ENCODE data around the gene MED15.
"Not testable (repeated sequence)": the region's sequence is repeated elsewhere in the genome, so short reads cannot be mapped to it uniquely, and the experiment has no call there.

The MED15 gene, protein sequence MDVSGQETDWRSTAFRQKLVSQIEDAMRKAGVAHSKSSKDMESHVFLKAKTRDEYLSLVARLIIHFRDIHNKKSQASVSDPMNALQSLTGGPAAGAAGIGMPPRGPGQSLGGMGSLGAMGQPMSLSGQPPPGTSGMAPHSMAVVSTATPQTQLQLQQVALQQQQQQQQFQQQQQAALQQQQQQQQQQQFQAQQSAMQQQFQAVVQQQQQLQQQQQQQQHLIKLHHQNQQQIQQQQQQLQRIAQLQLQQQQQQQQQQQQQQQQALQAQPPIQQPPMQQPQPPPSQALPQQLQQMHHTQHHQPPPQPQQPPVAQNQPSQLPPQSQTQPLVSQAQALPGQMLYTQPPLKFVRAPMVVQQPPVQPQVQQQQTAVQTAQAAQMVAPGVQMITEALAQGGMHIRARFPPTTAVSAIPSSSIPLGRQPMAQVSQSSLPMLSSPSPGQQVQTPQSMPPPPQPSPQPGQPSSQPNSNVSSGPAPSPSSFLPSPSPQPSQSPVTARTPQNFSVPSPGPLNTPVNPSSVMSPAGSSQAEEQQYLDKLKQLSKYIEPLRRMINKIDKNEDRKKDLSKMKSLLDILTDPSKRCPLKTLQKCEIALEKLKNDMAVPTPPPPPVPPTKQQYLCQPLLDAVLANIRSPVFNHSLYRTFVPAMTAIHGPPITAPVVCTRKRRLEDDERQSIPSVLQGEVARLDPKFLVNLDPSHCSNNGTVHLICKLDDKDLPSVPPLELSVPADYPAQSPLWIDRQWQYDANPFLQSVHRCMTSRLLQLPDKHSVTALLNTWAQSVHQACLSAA

DNA sequence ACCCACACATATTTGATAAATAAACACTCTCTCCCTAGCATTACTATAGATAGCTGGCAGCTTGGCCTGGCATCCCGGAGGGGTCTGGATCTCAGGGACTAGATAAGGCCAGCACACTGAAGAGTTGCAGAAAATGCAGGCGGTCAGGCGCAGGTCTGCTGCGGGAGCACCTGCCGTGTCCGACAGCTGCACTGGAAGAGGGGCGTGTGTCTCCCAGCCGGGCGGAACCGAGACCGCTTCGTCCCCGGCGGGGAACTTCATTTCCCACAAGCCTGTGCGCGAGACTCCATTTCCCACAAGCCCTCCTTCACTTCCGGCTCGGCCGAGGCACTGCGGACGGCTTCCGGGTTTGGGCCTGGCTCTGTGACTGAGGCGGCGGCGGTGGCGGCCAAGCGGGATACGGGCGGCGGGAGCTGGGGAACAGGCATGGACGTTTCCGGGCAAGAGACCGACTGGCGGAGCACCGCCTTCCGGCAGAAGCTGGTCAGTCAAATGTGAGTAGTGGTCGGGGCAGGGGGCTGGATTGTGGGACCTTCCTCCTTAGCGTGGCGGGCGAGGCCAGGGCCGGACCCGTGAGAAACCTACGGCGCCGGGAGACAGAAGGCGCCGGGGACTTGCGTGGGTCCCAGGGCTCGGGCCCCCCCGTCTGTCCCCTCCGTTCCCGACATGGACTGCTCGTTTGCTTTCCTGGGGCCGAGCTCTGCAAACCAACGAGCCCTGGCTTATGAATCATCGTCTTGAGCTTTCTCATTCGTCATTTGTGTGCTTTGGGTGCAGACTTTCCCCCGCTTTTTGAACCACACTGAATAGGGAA is at the start of gene MED15:
TSS of gene MED15 (plus strand) at position 358 of the 814 bp plus-strand sequence. CDS start at position 427, 69 bp downstream.
- DNase-seq, result peak; percentile 83 to 86

DNA sequence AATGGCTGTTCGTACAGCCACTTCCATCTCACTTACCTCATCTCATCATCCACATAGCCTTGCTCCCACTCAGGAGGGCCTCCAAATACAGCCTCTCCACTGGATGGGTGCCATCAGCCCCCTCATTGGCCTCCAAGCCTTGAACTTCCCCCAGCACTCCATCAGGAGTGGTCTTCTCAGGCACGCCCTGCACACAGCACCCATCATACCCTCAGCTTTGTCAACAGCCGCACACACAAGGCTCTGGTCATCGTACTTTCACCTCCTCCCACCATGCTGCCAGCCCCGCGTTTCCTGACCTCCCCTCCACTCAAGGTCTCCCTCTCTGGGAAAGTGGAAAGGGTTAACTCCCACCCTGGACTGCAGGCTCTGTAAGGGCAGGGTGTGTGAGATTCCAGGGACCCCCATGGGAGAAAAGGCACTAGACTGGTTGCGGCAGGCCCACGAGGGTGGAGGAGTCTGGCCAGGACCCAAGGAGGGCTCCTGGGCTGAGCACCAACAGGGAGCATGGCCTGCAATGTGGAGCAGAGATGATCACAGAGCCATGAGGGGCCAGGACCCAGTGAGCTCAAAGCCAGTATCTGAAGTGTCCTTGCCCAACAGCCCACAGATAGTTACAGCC is 48.8 kb upstream of the MED15 start:
- DNase-seq, result no peak

DNA sequence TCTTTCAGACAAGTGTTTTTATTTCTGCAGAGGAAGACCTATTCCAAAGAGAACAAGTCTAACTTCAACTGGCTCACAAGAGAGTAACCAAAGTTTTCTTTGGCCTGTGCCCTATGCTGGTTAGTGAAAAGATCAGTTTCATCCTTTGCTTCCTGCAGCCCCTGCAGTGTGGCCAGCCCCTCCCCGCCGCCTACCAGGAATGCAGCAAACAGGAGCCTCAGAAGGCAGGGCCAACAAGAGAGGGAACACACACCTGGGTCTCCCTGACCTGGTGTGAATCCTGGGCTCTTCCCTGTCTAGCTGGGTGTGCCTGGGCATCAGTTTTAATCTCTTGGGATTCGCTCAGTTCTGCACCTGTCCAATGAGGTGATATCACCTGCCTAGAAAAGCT is 48.3 kb upstream of the MED15 start:
- no peak for DNase-seq

DNA sequence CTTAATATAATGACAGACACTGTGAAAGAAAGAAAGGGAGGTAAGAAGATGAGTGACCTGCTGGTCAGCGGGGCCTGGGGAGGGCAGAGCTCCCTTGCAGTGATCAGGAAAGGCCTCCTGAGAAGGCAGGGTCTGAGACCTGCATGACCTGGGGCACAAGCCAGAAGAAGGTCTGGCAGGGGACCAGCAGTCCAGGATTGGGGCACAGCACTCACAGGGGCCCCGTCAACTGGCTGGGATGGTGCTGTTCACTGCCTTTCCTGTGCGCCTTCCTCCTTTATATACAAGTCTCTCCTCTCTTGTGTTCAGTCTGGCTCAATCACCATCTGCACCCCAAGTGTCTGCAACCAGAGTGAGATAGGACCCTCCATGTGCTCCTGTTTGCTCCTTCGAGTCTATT is 47.5 kb upstream of the MED15 start:
- DNase-seq, result no peak

DNA sequence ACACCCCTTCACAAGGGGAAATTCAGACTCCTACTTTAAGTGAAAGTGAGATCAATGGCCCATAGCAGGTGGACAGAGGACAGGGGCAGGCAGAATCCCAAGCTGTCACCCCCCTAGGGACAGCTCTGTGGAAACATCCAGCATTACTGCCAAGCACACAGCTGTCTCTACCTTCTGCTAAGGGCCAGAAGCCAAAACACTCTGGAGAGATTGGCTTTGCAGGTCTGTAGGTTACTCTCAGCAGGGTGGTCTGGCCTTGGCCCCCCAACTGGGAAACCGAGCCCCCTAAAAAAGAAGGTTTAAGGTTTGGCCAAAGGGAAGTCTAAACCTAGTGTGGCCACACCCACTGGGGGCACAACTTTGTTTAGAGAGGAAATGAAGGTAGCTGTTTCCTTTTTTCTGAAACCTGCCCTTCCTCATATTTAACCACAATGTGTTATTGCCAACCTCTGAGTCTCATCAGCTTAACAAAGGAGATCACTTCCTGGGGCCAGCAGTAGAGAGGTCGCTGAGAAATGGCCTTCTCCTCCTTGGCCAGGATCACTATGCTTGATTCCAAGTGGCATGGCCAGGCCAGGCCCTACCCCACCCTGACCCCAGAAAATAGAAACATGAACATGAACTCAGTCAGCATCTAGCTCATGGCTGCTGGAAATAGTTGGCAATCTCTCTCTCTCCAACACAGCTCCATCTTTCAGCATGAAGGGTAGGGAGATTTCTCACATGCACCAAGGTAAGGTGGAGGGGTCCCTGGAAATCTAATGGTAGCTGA is 43.9 kb upstream of the MED15 start:
- DNase-seq, result no peak

DNA sequence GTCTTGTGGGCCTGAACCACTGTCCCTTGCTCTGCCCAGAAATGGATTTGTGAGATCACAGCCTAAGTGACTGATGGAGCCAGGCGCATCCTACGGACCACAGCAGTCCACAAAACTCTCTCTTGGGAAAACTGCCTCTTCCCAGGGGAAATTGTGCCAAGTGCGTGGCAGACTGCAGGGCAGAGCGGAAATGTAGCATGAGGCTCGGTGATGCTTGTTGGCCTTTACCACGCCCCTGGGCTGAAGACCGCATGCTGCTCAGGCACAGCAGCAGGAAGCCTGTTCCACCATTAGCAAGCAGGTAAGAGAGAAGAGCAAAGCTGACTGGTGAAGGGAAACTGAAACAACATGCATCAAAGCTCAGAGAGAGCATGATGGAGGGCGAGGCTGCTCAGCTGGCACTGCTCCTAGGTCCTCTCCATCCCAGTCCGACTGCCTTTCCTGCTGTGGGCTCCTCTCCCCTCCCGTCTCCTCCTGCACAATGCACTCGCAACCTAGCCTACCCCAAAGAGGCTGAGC is 43.3 kb upstream of the MED15 start:
- no peak for DNase-seq

DNA sequence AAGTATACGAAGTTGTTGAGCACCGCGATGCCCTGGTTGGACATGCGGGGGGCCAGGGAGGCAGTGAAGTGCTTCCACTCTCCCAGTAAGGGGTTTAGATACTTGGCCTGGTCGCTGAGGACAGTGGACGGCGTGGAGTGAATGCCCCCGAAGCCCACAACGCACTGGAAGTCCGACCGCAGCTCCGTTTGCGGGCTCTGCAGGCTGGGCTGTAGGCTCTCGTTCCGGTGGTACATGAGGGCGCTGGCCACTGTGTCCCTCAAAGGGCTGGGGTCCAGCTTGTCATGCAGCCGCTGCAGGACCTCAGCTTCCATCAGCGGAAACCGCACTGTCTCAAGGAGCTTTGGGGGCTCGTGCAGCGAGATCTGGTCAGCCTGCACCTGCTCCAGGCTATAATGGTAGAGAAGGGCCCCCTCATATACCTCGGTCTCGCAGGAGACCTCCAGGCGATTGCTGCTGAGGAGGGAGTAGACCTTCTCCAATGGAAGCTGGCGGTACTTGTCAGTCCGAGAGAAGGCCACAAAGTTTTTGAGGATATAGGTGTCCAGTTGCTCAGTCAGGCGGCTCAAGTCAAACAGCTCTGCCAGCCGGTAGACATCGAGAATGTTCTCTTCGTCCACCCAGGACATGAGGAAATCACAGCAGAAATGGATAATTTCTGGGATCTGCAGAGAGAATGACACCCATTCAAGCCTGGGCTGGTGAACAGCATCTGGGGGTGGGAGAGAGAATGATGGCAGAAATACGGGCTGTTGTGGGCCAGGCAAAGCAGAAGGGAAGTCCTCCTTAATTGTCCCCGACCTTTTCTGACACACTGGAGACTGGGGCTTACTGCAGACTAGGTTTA is 42.3 kb upstream of the MED15 start:
- DNase-seq, result no peak

DNA sequence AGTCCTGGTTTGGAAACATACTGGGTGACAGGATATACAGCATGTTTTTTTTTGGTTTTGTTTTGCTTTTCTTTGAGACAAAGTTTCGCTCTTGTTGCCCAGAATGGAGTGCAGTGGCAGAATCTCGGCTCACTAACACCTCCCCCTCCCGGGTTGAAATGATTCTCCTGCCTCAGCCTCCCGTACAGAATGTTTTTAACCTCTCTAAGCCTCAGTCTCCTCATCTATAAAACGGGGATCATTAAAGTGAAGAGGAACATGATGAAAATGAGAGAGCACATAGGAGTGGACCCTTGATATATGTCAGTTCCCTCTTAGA is 41.7 kb upstream of the MED15 start:
- no peak for DNase-seq

DNA sequence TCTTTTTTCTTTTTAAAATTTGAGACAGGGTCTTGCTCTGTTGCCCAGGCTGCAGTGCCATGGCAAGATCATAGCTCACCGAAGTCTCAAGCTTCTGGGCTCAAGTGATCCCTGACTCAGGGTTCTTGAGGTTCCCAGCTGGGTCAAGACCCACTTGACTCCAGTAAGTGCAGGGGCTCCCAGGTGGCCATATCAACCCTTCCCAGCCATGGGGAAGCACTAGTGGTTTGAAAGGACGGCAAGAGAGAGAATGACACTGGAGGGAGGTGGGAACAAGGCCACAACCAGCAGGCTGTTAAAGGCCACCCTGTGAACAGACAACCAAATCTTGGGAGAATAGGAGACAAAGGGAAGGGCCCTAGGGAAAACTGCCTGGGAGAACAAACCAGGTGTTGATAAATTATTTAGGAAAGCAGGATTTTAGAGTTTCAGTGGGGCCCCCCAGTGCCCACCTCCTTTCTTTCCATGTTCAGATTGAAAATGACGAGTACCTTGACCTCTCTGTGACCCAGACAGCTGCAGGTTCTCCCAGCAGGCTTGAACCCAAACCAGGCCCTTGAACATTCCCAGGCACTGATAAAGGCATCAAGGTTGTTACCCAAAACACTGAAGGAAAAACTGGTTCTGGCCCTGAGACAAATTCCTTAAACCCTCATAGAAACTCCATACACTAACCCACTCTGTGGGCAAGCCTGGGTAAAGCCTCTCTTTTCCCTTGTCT is 40.6 kb upstream of the MED15 start:
- DNase-seq, result no peak

DNA sequence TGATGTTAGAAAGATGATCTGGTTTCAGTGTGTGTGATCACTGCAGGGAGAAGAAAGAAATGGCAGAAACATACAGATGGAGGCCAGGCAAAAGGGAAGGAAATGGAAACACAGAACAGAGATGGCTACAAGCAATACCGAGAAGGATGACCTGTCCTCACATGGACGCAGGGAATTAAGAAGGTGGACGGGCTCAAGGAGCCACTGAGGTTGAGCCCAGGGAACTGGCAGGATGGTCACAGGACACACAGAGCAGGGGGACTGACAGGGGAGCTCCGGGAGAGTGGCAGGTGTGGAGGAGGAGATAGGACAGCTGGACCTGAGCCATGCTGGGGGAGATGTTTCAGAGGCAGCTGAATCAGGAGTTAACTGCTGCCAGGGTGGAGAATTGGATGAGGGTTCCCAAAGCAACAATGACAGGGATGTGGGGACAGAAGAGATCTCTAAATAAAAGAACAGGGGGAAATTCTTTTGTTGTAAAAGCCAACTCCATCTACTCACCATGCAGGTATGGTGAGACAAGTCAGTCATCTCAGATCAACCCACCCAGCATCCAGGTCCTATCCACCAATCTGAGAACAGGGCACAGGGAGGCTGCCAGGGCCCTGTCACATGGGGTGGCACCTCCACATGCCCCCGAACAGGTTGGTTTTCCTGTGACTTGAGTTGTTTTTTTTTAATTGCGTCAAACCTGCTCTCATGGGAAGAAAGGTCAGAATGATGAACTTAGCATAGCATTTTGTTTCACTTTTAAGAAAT is 38.1 kb upstream of the MED15 start:
- no peak for DNase-seq

DNA sequence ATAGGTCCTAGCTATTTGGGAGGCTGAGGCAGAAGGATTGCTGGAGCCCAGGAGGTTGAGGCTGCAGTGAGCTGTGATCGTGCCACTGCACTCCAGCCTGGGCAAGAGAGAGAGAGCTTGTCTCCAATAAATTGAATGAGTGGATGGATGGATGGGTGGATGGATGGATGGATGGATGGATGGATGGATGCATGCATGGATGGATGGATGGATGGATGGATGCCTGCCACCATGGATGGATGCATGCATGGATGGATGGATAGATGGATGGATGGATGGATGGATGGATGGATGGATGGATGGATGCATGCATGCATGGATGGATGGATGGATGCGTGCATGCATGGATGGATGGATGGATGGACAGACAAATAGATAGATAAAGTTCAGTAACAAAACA is 36.9 kb upstream of the MED15 start:
- DNase-seq, result not testable (repeated sequence)

DNA sequence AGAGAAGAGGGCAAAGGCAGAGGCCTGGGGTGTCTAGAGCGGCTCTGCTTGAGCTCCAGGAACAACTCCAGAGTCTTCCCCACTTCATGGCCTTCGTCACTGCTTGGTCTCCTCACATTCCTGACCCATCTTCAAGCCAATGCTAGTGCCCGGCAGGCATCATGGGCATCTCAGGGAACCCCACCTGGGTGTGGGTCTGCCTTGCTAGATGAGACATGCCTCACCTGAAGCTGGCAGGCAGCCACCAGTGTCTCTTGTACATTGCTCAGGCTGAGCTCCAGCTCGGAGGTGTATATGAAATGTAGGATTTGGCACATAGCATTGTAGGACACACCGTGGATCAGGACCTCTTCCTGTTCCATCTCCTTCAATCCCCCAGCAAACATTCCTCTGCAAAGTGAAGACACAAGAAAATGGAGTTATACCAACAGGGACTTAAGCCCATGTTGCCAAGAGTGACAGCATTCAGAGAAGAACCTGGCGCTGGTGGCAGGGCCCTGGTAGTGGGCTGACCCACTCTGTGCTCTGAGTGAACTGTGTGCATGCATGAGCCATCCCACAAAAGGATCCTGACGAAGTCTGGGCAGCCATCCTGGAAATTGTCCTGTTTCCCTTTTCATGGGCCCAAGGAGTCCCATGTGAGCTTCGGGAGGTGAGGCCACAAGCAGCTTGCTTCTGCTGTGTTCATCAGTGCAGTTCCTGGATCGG is 36.1 kb upstream of the MED15 start:
- DNase-seq, result no peak

DNA sequence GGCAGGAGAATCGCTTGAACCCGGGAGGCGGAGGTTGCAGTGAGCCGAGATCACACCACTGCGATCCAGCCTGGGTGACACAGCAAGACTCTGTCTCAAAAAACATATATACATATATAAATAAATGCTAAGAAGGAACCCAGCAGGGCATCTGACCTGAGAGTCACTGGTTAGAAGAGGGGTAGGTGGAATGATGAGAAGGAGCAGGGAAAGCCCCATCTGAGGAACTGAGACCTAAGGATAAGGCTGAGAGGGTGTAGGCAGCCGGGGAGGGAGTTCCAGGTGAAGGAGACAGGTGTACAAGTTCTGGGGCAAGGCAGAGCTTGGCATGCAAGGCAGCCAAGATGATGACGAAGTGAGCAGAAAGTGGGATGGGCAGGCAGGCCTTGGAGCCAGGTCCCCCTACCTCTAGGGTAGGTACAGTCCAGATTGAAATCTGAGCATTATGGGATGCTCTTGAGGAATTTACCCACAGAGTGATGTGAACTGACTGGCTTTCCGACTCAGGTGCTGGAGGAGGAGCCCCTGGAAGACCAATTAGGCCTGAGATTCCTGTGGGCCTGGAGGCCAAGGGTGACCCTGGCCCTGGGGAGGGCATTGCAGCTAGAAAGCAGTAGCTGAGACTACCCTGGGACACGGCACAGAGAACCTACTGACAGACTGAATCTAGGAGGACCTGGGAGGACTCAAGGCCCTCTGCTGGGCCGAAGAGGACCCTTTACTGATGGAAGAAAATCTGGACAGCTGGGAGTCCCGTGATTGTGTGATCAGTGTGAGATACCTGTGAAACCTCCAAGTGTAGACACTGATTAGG is 34.6 kb upstream of the MED15 start:
- DNase-seq, result no peak

DNA sequence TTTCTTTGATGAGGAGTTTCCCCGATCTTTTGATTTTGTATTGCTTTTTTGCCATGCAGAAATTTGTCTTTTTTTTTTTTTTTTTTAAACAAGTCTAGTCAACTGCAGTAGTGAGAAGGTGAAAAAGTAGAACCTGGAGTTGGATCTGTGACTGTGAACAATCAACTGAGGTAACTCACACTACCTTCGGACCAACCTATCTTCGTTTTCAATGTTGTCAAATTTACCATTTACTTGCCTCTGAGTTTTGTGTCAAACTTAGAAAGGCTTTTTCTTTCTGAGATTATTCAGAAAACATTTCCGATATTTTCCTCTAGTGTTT is 32.3 kb upstream of the MED15 start:
- DNase-seq, result no peak

DNA sequence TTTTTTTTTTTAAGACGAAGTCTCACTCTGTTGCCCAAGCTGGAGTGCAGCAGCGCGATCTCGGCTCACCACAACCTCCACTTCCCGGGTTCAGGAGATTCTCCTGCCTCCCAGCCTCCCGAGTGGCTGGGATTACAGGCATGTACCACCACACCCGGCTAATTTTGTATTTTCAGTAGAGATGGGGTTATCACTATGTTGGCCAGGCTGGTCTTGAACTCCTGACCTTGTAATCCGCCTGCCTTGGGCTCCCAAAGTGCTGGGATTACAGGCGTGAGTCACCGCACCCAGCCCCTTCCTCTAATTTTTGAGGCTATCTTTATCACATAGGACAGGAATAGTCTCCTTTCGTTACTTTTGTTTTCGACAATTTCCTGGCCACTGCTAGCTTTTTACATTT is 31.8 kb upstream of the MED15 start:
- not testable (repeated sequence) for DNase-seq

DNA sequence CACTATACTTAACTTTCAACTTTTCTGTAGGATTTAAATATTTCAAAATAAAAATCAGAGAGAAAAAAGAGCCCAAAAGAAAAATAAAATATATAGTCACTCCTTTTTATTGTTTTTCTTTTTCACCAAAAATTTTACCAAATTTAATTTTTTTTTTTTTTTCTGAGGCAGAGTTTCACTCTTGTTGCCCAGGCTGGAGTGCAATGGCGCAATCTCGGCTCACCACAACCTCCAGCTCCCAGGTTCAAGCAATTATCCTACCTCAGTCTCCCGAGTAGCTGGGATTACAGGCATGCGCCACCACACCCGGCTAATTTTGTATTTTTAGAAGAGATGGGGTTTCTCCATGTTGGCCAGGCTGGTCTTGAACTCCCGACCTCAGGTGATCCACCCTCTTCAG is 29.4 kb upstream of the MED15 start:
- not testable (repeated sequence) for DNase-seq

DNA sequence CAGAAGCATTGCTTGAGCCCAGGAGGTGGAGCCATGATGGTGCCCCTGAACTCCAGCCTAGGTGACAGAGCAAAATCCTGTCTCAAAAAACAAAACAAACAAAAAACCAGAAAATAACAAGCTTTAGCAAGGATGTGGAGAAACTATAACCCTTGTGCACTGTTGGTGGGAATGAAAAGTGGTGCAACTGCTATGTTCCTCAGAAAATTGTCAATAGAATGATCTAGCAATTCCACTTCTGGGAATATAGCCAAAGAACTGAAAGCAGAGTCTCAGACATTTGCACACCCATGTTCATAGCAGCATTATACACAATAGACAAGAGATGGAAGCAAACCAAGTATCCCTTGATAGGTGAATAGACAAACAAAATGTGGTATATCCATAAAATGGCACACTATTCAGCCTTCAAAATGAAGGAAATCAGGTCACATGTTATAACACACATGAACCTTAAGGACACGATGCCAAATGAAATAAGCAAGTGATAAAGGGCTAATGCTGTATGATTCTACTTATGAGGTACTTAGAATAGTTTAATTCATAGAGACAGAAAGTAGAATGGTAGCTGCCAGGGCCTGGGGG is 27.7 kb upstream of the MED15 start:
- no peak for DNase-seq

DNA sequence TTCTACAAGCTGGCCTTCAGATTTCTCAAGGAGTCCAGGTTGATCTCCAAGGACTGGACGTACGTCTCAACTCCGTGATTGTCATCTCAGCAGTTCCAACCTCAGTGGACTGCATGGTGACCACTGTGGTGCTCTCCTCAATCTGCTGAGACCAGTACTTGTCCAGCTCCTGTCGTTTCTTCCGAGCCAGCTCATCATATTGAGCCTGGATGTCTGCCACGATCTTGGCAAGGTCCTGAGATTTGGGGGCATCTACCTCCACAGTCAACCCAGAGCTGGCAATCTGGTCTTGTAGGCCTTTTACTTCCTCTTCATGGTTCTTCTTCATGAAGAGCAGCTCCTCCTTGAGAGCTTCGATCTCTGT is 24.3 kb upstream of the MED15 start:
- not testable (repeated sequence) for DNase-seq
